Heart left ventricle (tissue), 16 donors: ENCODE data around the gene GNG8. TPM values are rescaled to one million over a fixed set of nuclear protein-coding genes. Genes with fewer than 3 reads are reported as not detected.
A peak's percentile ranks its signal among the peaks of the same experiment; 100 is the strongest.

Experiments
- ATAC-seq, 4 donors: fragments of 200-7000 bp; cut with Tn5 transposase; one replicate each; pipeline ENCODE4 v1.9.1; 2020 to 2022; ENCODE audit warnings: moderate library complexity in 4 of 4, mild to moderate bottlenecking in 3 of 4, moderate number of reproducible peaks in 1 of 4
- DNase-seq, 5 donors: peaks; one replicate each; pipeline ENCODE4 v3.0.0-alpha.2; 2020
- H3K27ac ChIP-seq, 12 donors: fragments of 200-600 bp; sonication (generic) in 4 of 12; one replicate each; pipeline versions ENCODE4 v1.5.0 to v1.8.0; 2016 to 2022; ENCODE audit warnings: mild to moderate bottlenecking in 2 of 12
- H3K27me3 ChIP-seq, 9 donors: fragments of 200-600 bp; sonication (generic) in 2 of 9; one replicate each; pipeline versions ENCODE4 v1.5.1 to v1.8.0; 2016 to 2022; ENCODE audit warnings: mild to moderate bottlenecking in 3 of 9
- H3K36me3 ChIP-seq, 9 donors: fragments of 200-600 bp; sonication (generic) in 2 of 9; one replicate each; pipeline versions ENCODE4 v1.5.0 to v1.8.0; 2018 to 2022; ENCODE audit warnings: mild to moderate bottlenecking in 2 of 9
- H3K4me1 ChIP-seq, 12 donors: fragments of 200-600 bp; sonication (generic) in 4 of 12; one replicate each; pipeline versions ENCODE4 v1.5.0 to v1.8.0; 2016 to 2022; ENCODE audit warnings: mild to moderate bottlenecking in 3 of 12
- H3K4me3 ChIP-seq, 12 donors: fragments of 200-600 bp; sonication (generic) in 4 of 12; one replicate each; pipeline versions ENCODE4 v1.5.0 to v1.8.0; 2017 to 2022; ENCODE audit warnings: mild to moderate bottlenecking in 9 of 12, moderate library complexity in 4 of 12
- H3K9me3 ChIP-seq, 12 donors: fragments of 200-600 bp; sonication (generic) in 4 of 12; one replicate each; pipeline versions ENCODE4 v1.5.0 to v1.8.0; 2016 to 2022; ENCODE audit warnings: mild to moderate bottlenecking in 1 of 12
- POLR2A ChIP-seq, 2 donors: fragments of 450-650 bp; IDR thresholded peaks; one replicate each; pipeline ENCODE4 v1.6.1; 2017; ENCODE audit warnings: antibody characterized with exemption in 2 of 2, mild to moderate bottlenecking in 2 of 2, moderate library complexity in 2 of 2
- WGBS, 4 donors: extraction: QIAGEN DNeasy Blood & Tissue Kit in 2 of 4; methylation state at CpG; one replicate each; pipeline versions ENCODE4 v1.1.5 to v1.1.7; 2013 to 2018; 5-methylcytosine and 5-hydroxymethylcytosine counted together
- intact Hi-C, 10 donors: fragments of 100-400 bp; cut with DNase I; formaldehyde crosslinking; loops; one replicate each; pipeline versions ENCODE4 v1.11.1 to v1.14.2; 2022
- polyA plus RNA-seq, 2 donors: library from polyadenylated mRNA; stranded (reverse); fragments of 200-250 nt; gene quantifications; one replicate each; pipeline ENCODE4 v1.2.3, GENCODE V29; 2013
- total RNA-seq, 9 donors: library from RNA; depleted of rRNA in 2 of 9; stranded (reverse); fragments of >200 nt in 2 of 9; fragmentation: NEBNext Ultra II Directional in 3 of 9; extraction: Animal tissue kit (Norgen Biotek cat#: 25700) in 3 of 9; gene quantifications; one replicate each; pipeline versions ENCODE4 v1.1.0 to v1.2.4, GENCODE V29; 2016 to 2023
- TF ChIP-seq, protein P1 (sequence below), 12 donors: fragments of 200-600 bp; sonication (generic) in 4 of 12; IDR thresholded peaks; one replicate each; pipeline versions ENCODE4 v1.5.0 to v1.8.0; 2018 to 2022; ENCODE audit warnings: antibody characterized with exemption in 12 of 12, mild to moderate bottlenecking in 5 of 12
- donor health status: ischemic (EF 13 %, LVEDD 7.1; RV severe dilation, severe dysfunction).
- donor health status: healthy with polysubstance abuse.
- donor health status: DM: no; HTN: yes; CAD: no.
- donor health status: DM: no; HTN: no; CAD: no.
- donor health status: ischemic (EF 25% LVEDD 6.9; RV normal size, moderate dysfunction).
- donor health status: ischemic (EF 25% LVEDD 5.7; RV mildly dilated, moderate dysfunction).
- donor health status: healthy.
- donor health status: DM: yes; HTN: yes; CAD: no.
- donor health status: ischemic (EF 35%, LVEDD 5.7; RV mildly dilated, moderate dysfunction).
- donor health status: nonischemic (EF 11% LVEDD 7.7; RV severe dilation, severe dysfunction).
- donor health status: DM: yes; HTN: yes; CAD: no.
- donor health status: PGD.
- donor health status: ischemic (EF 29% LVEDD 5.4; RV normal size, mild dysfunction).
- donor health status: nonischemic (EF 23%, LVEDD 6.1; RV moderate dilation, normal function).

Gene GNG8
- total and polyA plus RNA-seq, 11 donors: not detected

DNA sequence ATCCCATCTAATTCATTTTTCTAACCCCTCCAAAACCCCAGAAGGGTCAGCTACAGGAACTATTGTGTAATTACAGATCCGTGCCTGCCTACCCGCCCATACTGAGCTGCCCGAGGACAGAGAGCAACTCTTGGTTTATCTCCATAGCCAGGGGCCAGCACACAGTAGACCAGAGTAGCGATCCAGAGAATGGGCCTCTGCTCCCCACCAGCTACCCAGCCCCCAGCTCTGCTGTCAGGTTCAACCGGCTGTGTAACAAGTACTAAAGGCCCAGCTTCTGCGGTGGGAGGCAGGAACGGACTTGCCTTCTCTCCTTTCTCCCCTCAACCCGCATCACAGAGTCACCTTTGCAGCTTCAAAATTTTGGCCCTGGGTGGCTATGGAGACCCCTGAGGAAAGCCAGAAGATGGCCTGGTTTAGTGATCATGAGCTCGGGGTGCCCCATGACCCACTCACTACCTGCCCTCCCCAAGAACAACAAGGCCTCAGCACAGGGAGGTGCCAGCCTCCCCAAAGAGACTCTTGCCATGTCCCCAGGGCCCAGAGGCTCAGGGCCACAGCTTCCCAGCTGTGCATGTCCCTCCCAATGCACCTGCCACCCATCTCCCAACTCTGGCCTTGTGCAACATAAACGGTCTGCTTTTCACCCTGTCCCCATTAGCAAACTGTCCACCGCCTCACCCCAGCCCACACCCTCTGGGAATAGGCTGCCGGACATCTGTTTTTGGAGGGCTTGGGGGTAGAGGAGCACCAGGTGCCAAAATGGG, 29.1 kb downstream of the GNG8 start:
- peak in 2 of 5 donors; percentile 5 to 14 for DNase-seq
- ATAC-seq: no peak
- Histone ChIP-seq H3K27ac (peak overlapping the region in 3 of 12 donors; percentile 8 to 25 (median 14)), H3K36me3 (peaks cover 0 to 57% (median 47%) of the 10 kb centered on the region in 9 donors), H3K4me1 (peaks cover 0 to 58% (median 39%) of the 10 kb centered on the region in 12 donors), H3K27me3 (no peaks in the 10 kb centered on the region), H3K9me3 (no peaks in the 10 kb centered on the region), H3K4me3 (no peak overlapping the region)
- no peak for TF ChIP-seq POLR2A (IDR thresholded peaks at IDR 0.05)
- TF ChIP-seq, protein P1, sequence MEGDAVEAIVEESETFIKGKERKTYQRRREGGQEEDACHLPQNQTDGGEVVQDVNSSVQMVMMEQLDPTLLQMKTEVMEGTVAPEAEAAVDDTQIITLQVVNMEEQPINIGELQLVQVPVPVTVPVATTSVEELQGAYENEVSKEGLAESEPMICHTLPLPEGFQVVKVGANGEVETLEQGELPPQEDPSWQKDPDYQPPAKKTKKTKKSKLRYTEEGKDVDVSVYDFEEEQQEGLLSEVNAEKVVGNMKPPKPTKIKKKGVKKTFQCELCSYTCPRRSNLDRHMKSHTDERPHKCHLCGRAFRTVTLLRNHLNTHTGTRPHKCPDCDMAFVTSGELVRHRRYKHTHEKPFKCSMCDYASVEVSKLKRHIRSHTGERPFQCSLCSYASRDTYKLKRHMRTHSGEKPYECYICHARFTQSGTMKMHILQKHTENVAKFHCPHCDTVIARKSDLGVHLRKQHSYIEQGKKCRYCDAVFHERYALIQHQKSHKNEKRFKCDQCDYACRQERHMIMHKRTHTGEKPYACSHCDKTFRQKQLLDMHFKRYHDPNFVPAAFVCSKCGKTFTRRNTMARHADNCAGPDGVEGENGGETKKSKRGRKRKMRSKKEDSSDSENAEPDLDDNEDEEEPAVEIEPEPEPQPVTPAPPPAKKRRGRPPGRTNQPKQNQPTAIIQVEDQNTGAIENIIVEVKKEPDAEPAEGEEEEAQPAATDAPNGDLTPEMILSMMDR (IDR thresholded peaks at IDR 0.05): no peak
- 75 to 88% (median 81%) methylated on average over 12 of the region's 12 CpGs for WGBS, 4 donors
- intact Hi-C loops: loop anchor here in 1 of 10 donors (10.0 kb wide), 1 partner anchor 238 kb away; no protein-coding TSS in a partner anchor

DNA sequence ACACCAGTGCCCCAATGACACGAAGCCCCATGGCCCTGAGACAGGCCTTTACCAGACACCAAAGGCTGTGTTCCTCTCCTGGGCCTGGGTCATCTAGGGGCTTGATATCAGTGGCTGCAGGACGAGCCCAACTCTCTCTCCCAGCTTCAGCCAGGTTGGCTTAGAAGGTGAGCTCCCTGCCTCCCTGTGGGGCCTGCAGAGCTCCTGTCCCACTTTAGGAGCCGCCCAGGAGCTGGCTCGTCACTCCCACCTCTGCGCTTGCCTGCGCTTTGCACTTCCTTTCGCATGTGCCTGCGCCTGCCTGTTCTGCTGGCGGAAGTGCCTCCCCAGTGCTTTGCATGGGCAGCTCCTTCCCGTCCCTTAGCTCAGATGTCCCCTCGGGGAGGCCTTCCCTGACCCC, 30.0 kb downstream of the GNG8 start:
- Histone ChIP-seq H3K27ac (peak overlapping the region in 1 of 12 donors; percentile 50), H3K9me3 (no peaks in the 10 kb centered on the region), H3K4me3 (no peak overlapping the region), H3K27me3 (no peaks in the 10 kb centered on the region), H3K4me1 (peaks cover 0 to 57% (median 39%) of the 10 kb centered on the region in 12 donors), H3K36me3 (peaks cover 0 to 57% (median 47%) of the 10 kb centered on the region in 9 donors)
- ATAC-seq (no peak), DNase-seq (peak in 1 of 5 donors; percentile 16)
- 80 to 83% (median 82%) methylated on average over 11 of the region's 11 CpGs for WGBS, 4 donors
- intact Hi-C loops: loop anchor here in 1 of 10 donors (10.0 kb wide), 1 partner anchor 239 kb away; no protein-coding TSS in a partner anchor
- no peak for TF ChIP-seq POLR2A (IDR thresholded peaks at IDR 0.05)
- TF ChIP-seq, protein P1 (IDR thresholded peaks at IDR 0.05): no peak

DNA sequence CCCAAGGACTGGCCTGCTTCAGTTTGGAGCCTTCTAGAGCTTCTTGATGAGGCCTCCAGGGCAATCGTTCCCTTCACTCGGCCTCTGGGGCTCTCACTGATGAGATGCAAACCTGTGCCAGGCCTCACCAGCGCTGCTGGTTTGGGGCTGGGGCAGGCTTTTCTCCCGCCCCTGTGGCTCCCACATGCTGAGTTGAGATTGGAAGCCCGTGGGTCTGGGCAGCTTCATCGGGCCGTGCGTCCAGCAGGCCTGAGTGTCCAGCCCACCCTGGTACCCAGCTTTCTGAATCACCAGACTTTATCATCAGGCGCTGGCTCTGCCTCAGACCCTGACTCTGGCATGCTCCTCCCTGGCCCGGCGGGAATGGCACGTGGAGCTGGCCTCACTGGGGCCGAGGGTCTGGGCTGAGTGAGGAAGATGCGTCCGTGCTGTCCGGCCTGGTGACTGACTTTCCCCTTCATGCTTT, 30.6 kb downstream of the GNG8 start:
- ATAC-seq (no peak), DNase-seq (peak in 1 of 5 donors; percentile 19)
- Histone ChIP-seq H3K36me3 (peaks cover 0 to 53% (median 47%) of the 10 kb centered on the region in 9 donors), H3K27ac (peak overlapping the region in 8 of 12 donors; percentile 23 to 66 (median 46)), H3K9me3 (no peaks in the 10 kb centered on the region), H3K27me3 (no peaks in the 10 kb centered on the region), H3K4me1 (peaks cover 0 to 57% (median 39%) of the 10 kb centered on the region in 12 donors), H3K4me3 (peak overlapping the region in 1 of 12 donors; percentile 15)
- intact Hi-C loops: loop anchor here in 1 of 10 donors (10.0 kb wide), 1 partner anchor 239 kb away; no protein-coding TSS in a partner anchor
- WGBS, 4 donors: 63 to 78% (median 66%) methylated on average over 14 to 16 of the region's 16 CpGs
- TF ChIP-seq, protein P1 (IDR thresholded peaks at IDR 0.05): no peak
- no peak for TF ChIP-seq POLR2A (IDR thresholded peaks at IDR 0.05)

DNA sequence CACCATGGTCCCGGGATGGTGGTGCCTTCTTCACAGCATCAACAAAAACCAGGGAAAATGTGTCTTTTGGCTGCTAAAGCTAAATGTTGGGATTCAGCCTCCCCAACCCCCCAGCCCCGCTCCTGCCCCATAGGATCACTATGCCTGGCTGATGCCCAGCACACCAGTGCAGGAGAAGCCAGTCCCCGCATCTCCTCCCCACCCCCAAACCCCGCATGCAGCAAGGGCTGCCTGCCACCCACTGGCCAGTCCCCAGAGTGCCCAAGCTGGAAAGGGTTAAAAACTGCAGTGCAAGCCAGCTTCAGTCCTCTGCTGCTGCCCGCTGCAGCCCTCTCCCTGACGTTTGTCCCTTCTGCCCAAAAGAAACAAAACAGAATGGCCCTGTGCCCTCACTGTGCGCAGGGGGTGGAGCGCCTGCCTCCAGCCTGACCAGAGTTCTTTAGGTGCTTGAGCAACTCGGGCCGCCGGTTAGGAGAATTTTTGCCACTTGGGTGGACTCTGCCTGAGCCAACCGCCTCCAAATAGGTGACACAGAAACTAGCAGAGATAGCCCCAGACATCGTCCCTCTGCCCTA, 31.1 kb downstream of the GNG8 start:
- Histone ChIP-seq H3K27me3 (no peaks in the 10 kb centered on the region), H3K27ac (peak overlapping the region in 8 of 12 donors; percentile 23 to 66 (median 46)), H3K36me3 (peaks cover 0 to 50% (median 44%) of the 10 kb centered on the region in 9 donors), H3K4me1 (peaks cover 0 to 62% (median 41%) of the 10 kb centered on the region in 12 donors), H3K9me3 (no peaks in the 10 kb centered on the region), H3K4me3 (peak overlapping the region in 1 of 12 donors; percentile 15)
- ATAC-seq: no peak
- 48 to 61% (median 53%) methylated on average over 8 to 13 of the region's 13 CpGs for WGBS, 4 donors
- intact Hi-C loops: loop anchor here in 1 of 10 donors (10.0 kb wide), 1 partner anchor 240 kb away; no protein-coding TSS in a partner anchor
- DNase-seq: peak in 1 of 5 donors; percentile 21
- TF ChIP-seq POLR2A (IDR thresholded peaks at IDR 0.05): no peak
- TF ChIP-seq, protein P1 (IDR thresholded peaks at IDR 0.05): no peak
